ENCODE results near the gene NME8. TPM values are rescaled to one million over a fixed set of nuclear protein-coding genes. Genes with fewer than 3 reads are reported as not detected.
"Not testable (repeated sequence)": the region's sequence is repeated elsewhere in the genome, so short reads cannot be mapped to it uniquely, and the experiment has no call there.

The NME8 gene
- total RNA-seq, result not detected
- long read RNA-seq, result 0 reads

- DNase-seq (no peak), ATAC-seq (no peak)
- intact Hi-C loops (cut with micrococcal nuclease), result no loop called here
Observed at GRCh38 chr7:37848297-37848696, at the start of gene NME8. TSS of gene NME8 (plus strand) at chr7:37848597. CDS start at chr7:37850267, 1,670 bp downstream.

- ATAC-seq (no peak), DNase-seq (no peak)
- intact Hi-C loops (cut with micrococcal nuclease), result no loop called here
Observed at GRCh38 chr7:37806152-37806551, 42.2 kb upstream of the NME8 start.

- DNase-seq; intact Hi-C loops (cut with micrococcal nuclease); ATAC-seq: not testable (repeated sequence)
Observed at GRCh38 chr7:37812161-37812580, 36.2 kb upstream of the NME8 start.

- intact Hi-C loops (cut with micrococcal nuclease), result no loop called here
- ATAC-seq (no peak), DNase-seq (no peak)
Observed at GRCh38 chr7:37815671-37816371, 32.6 kb upstream of the NME8 start.

- ATAC-seq, result no peak
Observed at GRCh38 chr7:37816922-37817590, 31.3 kb upstream of the NME8 start.

GRCh38 chr7:37817591-37817960 is 30.8 kb upstream of the NME8 start:
- intact Hi-C loops (cut with micrococcal nuclease), result no loop called here
- DNase-seq, result no peak
- ATAC-seq, result no peak

More at GRCh38 chr7:37816922-37817590, 31.3 kb upstream of the NME8 start:
- intact Hi-C loops (cut with micrococcal nuclease), result no loop called here
- no peak for DNase-seq

- intact Hi-C loops (cut with micrococcal nuclease), result no loop called here
- ATAC-seq, result no peak
- DNase-seq, result no peak
Observed at GRCh38 chr7:37817996-37818720, 30.2 kb upstream of the NME8 start.

GRCh38 chr7:37820708-37821468 is 27.5 kb upstream of the NME8 start:
- intact Hi-C loops (cut with micrococcal nuclease), result no loop called here
- ATAC-seq (no peak), DNase-seq (no peak)

- intact Hi-C loops (cut with micrococcal nuclease), result no loop called here
- no peak for ATAC-seq
- DNase-seq, result no peak
Observed at GRCh38 chr7:37822946-37823345, 25.5 kb upstream of the NME8 start.

- intact Hi-C loops (cut with micrococcal nuclease), result no loop called here
- no peak for DNase-seq
- no peak for ATAC-seq
Observed at GRCh38 chr7:37823557-37823956, 24.8 kb upstream of the NME8 start.

GRCh38 chr7:37825038-37825437 is 23.4 kb upstream of the NME8 start:
- DNase-seq, result no peak
- intact Hi-C loops (cut with micrococcal nuclease), result no loop called here
- no peak for ATAC-seq

- ATAC-seq (no peak), DNase-seq (no peak)
- intact Hi-C loops (cut with micrococcal nuclease), result no loop called here
Observed at GRCh38 chr7:37826825-37827224, 21.6 kb upstream of the NME8 start.

- intact Hi-C loops (cut with micrococcal nuclease), result loop anchor here (10.0 kb wide), 1 partner anchor 616 kb away; no protein-coding TSS in a partner anchor
- no peak for DNase-seq
- ATAC-seq, result no peak
Observed at GRCh38 chr7:37831244-37831643, 17.2 kb upstream of the NME8 start.

- intact Hi-C loops (cut with micrococcal nuclease), result loop anchor here (10.0 kb wide), 1 partner anchor 617 kb away; no protein-coding TSS in a partner anchor
- peak; percentile 98 for ATAC-seq
- peak; percentile 76 for DNase-seq
Observed at GRCh38 chr7:37832194-37832593, 16.2 kb upstream of the NME8 start.

GRCh38 chr7:37833107-37833817 is 15.1 kb upstream of the NME8 start:
- DNase-seq (peak; percentile 41), ATAC-seq (peak; percentile 50)
- intact Hi-C loops (cut with micrococcal nuclease), result loop anchor here (10.0 kb wide), 1 partner anchor 618 kb away; no protein-coding TSS in a partner anchor

GRCh38 chr7:37833818-37834146 is 14.6 kb upstream of the NME8 start:
- intact Hi-C loops (cut with micrococcal nuclease), result loop anchor here (10.0 kb wide), 1 partner anchor 619 kb away; no protein-coding TSS in a partner anchor
- ATAC-seq (no peak), DNase-seq (no peak)

GRCh38 chr7:37853468-37853867 is 5.1 kb downstream of the NME8 start:
- DNase-seq (no peak), ATAC-seq (no peak)
- intact Hi-C loops (cut with micrococcal nuclease), result no loop called here

- intact Hi-C loops (cut with micrococcal nuclease), result no loop called here
- no peak for DNase-seq
- no peak for ATAC-seq
Observed at GRCh38 chr7:37882086-37882485, 33.7 kb downstream of the NME8 start.

- ATAC-seq (no peak), DNase-seq (no peak)
- intact Hi-C loops (cut with micrococcal nuclease), result no loop called here
Observed at GRCh38 chr7:37893359-37893758, 45.0 kb downstream of the NME8 start.

Data from left ventricle myocardium superior (tissue), 1 donor.